Activated CD8-positive, alpha-beta memory T cell treated with anti-CD3 and anti-CD28 coated beads for 48 hours (primary cell): ENCODE measurements around the gene PEX6.

Source experiments
- DNase-seq, 3 experiments: peaks; one replicate each; pipeline ENCODE4 v3.0.0-alpha.2; 2020; ENCODE audit warnings: low read depth in 2 of 3, low spot score in 2 of 3

The PEX6 gene

GRCh38 chr6:42936398-42936797 lies 42.6 kb downstream of the PEX6 start:
- DNase-seq: no peak

- no peak for DNase-seq
Observed at GRCh38 chr6:42935322-42935721, 43.7 kb downstream of the PEX6 start.

DNA sequence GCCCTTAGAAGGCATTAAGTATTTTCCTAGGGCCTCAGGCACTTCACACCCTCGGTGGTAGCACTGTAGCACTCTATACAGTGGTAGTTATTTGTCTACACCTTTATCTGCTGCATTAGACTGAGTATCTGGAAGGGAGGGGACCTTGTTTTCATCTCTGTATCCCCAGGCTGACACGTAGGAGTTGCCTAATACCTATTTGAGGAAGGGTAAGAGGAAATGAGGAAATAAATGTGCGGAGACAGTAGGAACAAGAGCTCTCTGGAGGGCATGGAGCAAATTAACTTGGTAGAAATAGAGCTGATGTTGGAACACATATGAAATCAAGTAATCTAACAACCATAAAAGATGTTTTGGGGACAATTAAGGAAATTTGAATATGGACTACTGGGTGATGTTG lies 45.8 kb downstream of the PEX6 start:
- DNase-seq: no peak

DNA sequence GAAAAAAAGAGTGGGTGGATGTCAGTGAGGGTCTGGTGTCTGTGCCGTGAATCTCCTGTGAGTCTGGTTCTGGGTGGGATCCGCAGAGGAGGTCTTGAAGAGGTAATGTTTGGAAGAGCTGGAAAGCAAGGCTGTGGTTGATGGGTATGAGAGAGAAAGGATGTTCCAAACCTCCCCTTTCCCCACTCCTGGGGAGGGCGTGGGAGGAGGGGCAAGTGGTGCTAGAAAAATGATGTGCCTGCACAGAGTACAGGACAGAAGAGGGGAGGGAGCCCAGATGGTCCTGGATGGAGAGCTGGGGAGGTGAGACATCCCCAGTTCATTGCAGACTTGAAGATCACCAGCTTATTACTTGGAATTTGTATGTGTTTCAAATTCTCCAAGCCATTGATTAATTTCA lies 46.6 kb downstream of the PEX6 start:
- DNase-seq: no peak

GRCh38 chr6:42929821-42930360 lies 49.1 kb downstream of the PEX6 start:
- DNase-seq: peak; percentile 31 to 52 (median 43)

GRCh38 chr6:42928986-42929820 lies 49.8 kb downstream of the PEX6 start, which contains the start of gene CNPY3:
Gene CNPY3 (plus strand): TSS chr6:42929480. CDS start chr6:42929571, 91 bp downstream.
- peak; percentile 69 to 94 (median 75) for DNase-seq

DNA sequence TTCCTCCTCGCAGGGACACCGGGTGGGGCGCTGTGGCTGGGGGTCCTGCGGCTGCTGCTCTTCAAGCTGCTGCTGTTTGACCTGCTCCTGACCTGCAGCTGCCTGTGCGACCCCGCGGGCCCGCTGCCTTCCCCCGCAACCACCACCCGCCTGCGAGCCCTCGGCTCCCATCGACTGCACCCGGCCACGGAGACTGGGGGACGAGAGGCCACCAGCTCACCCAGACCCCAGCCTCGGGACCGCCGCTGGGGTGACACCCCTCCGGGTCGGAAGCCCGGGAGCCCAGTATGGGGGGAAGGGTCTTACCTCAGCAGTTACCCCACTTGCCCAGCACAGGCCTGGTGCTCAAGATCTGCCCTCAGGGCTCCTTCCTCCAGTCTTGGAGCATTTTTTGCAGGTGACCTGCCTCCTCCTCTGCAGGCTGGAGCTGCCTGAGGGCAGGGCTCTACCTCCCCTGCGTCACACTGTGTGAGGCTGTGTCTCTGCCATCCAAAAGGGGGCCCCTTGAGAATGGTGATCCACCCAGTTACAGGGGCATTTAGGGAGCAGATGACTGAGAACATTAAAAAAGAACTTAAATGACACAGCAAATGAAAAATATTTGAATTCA lies 53.6 kb downstream of the PEX6 start:
- DNase-seq: no peak

DNA sequence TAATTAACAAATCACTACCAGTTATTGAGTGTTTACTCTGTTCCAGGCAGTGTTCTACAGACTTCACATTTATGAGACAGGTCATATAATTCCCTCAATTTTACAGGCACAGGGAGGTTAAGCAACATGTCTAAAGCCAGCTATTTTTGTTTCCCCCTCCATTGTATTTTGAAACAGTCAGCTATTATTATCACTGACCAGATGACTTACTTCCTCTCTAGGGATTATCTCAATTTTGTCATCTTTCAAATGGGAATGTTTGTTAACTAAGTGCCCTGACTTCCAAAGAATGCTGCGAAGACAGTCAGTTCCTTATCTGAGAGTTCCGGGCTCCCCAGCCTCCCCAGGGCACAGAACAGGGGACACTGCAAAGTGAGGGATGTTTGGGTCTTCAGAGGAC lies 55.3 kb downstream of the PEX6 start:
- no peak for DNase-seq

GRCh38 chr6:42921801-42922200 lies 57.2 kb downstream of the PEX6 start:
- DNase-seq: no peak

GRCh38 chr6:42916288-42916687 lies 62.7 kb downstream of the PEX6 start:
- DNase-seq: no peak

GRCh38 chr6:42915732-42916131 lies 63.2 kb downstream of the PEX6 start, which contains the start of gene PTCRA:
Gene PTCRA (plus strand): TSS chr6:42916053. CDS start chr6:42916070, 17 bp downstream.
- no peak for DNase-seq

GRCh38 chr6:42914546-42914945 lies 64.4 kb downstream of the PEX6 start:
- DNase-seq: no peak
